NCI-H1694 (cell line): Measurements from ENCODE around the gene C4orf33.

Experiments
- DNase-seq: peaks from one replicate; lab custom pipeline; 2025; lab: John Stamatoyannopoulos, UW

C4orf33 gene

DNA sequence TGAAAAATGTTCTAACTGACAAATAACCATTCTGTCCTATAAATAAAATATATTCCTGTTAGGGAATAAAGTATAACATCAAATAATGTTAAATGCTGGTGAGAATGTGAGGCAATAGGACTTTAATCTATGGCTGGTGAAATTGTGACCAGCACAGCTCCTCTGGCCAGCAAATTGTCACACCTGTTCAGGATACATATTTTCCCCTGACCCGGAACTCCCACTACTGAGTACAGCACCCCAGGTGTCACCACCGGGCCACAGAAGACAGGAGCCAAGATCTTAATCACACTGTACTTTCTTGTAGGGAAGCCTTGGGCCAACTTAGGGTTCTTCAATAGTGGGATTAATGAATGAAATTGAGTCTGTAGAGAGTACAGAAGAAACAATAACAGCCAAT lies 33.2 kb downstream of the C4orf33 start:
- DNase-seq: no peak

DNA sequence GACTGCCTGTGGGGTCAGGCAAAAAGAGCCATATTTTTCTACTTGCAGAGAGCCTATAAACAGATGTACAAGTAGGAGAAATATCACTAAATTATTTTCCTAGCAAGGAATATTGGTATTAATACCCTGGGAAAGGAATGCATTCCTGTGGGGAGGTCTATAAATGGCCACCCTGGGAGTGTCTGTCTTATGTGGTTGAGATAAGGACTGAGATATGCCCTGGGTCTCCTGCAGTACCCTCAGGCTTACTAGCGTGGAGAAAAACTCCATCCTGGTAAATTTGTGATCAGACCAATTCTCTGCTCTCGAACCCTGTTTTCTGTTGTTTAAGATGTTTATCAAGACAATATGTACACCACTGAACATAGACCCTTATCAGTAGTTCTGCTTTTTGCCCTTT lies 35.4 kb downstream of the C4orf33 start:
- no peak for DNase-seq

DNA sequence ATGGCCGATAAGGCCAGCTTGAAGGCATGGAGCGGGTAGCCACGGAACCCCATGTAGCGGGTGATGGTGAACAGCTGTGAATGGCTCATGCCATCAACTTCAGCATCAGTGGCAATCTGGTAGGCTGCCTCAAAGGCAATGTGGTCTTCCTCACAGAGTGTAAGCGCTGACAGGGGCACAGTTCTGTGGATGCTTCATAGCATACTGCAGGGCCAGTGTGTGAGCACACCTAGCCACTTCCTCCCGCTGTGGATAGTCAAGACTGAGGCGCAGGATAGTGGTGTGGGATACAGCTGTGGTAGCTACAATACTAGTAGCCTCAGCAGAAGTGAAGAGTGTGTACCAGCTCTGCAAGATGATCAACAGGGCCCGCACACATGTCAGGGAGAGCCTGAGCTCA lies 40.5 kb downstream of the C4orf33 start:
- DNase-seq: no peak

DNA sequence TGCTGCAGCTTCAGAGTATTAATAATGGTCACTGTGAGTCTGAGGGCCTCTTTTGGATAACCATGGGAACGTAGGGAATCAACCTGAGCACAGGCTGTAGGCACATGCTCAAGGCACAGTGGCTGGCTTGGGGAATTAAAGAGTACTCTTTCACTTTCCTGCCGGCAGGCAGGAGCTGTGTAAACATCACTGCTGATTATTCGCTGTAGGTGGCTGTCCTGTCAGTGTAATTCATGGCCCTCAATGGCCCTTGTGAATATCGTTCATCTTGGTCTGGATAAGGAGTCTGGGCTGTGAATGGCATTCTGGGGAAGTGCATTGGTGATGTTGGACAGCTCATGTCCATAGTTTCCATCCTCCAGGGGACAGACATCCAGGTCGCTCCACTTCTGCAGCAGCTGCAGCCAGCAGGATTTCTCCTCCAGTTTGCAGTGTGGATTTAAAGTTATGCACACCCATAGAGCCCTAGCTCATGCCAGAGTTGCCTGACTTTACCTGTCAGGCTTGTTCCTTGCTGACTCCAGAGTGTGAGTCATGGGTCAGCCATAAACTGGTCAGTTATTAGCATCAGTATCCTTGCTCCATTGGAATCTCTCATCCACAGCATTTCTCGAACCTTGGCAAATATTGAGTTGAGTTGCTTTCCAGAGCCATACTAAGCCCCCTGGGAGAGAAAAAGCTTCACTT lies 43.0 kb downstream of the C4orf33 start:
- DNase-seq: no peak

DNA sequence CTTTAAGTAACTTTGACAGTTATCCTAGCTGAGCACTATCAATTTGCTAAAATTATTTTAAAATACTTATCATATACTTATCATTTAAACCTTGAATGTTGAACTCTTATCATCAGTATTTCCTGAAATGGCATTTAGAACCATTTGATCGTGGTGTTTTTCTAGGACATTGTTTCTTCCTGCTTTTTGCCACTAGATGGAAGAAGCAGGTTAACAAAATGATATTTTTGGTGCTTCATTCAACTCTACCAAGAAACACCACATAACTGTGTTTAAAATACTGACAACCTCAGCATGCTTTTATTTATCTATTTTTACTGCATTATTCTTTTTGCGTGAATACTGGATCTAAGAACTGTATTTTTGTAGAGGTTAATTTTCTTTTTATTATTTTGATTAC lies 44.6 kb downstream of the C4orf33 start:
- DNase-seq: peak; percentile 0

DNA sequence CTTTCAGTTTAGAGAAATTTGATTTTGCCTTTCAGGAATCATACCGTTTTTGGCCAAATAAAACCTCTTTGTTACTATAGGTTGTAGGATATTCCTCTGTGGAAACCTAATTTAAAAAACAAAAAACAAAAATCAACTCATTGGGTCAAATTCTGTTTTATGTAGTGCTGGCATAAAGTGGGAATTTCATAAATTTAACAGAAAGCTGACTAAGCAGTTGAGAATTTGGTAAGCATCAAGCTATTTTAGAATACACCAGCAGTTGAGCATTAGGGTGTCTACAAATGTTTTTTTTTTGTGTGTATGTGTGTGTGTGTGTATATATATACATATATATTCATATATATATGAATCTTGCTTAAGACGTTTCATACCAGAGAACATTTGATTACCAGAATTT lies 47.4 kb downstream of the C4orf33 start:
- no peak for DNase-seq

DNA sequence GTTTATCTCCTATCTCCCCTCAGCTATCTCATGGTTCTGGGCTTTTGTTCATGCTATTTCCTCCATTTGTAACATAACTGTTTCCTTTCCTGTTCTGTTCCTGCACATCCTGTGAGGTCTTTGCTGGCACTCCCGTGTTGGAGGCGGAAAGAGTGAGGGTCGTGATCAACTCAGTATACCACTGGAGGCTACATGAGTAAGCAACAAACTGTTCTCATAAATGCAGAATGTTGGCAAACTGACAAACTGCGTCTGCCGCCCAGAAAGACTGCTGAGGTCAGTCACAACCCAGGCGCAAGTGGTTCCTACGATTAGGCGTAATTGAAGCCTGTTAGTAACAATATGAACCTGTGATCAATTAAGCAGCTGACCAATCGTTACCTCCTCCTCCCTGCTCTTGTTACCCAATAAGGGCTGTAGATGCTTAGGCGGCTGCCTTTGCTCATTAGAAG lies 48.8 kb downstream of the C4orf33 start:
- DNase-seq: no peak

DNA sequence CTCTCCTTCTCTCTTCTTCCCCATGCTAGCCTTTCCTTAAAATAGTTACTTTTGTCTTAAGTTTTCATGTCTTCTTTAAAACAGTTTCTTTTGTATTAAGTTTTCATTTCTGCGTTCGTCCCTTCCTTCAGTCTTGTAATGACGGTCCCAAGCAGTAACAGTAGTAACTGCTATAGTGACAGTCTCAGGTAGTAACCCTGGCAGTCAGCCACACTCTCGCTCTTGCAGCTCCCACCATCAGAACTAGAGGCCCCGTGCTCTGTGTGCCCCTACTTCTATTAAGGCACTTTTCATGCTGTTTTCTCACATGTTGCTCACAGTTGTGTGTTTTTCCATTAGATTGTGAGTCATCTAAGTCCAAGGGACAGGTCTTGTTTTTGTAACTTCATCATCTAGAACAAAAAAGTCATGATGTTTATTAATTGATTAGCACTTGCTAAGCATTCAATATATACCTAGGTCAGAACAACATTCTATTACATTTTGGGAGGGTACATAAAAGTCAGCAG lies 49.3 kb downstream of the C4orf33 start:
- no peak for DNase-seq

DNA sequence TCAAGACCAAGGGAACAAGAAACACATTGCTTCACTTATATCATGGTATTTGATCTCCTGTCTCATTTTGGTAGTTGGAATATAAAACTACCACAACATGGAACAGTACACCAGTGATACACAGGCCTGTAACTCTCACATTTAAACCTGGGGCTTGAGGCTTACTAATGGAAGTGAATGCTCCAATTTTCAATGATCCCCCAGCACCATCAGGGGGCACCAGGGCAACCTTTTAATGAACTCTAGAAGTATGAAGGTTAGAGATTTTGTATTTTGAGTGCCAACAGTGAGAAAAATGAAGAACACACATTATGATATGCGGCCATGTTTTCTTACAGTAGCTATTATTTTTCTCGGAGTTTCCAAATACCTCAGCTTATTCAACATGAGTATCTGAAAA lies 50.7 kb downstream of the C4orf33 start:
- no peak for DNase-seq

DNA sequence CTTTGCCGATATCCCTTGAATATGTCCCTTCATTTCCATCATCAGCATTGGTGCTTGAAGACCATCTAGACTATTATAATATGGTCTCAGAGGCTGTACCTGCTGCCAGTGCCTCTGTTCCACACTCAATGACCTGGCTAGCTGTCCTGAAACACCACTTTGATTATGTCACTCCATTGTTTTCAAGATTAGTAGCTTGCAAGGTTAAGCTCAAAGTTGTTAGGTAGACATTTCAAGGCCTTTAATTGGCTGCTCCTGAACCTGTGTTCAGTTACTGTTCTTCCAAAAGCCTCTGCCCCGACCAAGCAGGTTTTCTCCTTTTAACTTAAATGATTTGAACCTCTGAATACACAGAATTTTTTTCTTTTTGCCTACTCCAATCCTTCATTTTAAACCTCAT lies 52.9 kb downstream of the C4orf33 start:
- no peak for DNase-seq

DNA sequence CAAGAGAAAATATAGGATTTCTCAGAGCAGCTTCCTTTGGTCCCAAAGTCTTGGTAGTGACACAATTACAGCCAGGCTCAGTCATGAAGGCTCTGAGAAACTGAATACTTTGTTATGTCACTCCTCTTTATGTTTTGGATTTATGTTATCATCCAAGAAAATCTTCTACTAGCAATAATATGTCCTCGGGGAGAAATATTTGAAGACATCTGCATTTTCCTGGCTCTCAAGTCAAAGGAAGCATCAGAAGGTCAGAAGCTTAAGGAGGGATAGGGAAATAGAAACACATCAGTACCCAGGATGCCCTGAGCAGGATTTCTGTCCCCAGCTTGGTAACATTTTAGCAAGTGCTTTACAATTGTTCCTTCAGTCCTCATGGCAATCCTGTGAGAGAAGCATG lies 54.0 kb downstream of the C4orf33 start:
- no peak for DNase-seq

DNA sequence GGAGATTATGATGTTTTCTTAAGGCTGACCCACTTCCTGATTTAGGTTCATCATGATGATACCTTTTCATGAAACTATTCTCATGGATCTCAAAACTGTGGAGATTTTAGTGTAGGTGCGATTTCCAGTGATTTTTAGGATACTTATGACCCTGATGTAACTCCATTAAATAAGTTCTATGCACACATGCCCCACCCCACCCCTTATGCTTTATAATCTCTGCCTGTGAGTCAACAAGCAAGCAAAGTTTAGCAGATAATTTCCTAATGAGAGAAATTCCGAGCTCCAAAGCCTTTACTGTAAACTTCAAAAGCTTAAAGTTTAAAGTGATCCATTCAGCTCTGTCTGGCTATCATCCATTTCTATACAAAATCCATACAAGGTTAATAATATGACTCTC lies 56.4 kb downstream of the C4orf33 start:
- no peak for DNase-seq

DNA sequence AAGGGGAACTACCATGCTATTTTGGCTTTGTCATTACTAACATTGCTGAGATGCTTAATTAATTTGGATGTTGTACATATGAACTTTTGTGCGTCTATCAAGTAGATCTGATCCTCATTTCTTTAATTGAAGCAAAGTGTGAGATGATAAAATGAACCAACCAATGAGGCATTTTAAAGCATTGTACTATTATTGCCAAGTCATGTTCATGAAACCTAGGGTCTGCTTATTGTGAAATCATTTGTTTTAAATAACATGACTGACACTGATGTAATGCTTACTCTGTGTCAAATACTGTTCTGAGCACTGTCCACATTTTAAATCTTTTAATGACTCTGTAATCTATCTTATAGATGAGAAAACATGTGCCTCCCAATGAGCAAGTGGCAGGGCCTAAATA lies 57.7 kb downstream of the C4orf33 start:
- DNase-seq: no peak

DNA sequence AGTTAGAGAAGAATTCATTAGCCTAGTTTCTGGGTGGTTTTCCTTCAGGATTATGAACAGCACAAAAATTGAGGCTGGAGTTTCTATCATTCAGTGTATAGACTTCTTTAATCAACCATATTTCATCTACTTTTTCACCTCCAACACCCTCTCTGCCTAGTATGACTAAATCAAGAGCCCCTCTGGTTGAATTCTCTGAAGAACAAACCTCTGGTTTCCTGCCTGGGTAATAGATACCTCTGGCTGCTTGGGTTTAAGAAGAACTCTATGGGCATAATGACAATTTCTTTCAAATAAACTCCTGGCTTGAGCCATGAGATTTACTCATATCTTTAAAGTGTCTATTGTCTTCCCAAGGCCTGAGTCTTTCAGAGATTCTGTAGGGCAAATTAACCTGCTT lies 66.5 kb downstream of the C4orf33 start:
- no peak for DNase-seq

DNA sequence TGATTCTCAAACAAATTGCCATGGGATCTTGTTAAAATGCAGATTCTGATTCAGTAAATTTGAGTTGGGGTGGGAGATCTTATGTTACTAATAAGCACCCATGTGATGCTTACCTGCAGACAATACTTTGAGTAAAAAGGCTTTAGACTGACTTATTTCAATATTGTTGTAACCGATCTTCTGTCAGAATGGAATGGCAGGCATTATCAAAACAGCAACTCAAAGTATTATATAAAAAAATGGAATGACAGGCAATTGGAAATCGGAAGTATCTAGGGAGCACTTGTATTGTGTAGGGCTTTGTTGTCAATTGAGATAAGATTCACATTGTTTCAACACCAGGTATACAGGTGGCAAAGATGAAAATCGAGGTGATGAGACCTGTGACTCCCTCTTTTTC lies 67.5 kb downstream of the C4orf33 start:
- DNase-seq: no peak

DNA sequence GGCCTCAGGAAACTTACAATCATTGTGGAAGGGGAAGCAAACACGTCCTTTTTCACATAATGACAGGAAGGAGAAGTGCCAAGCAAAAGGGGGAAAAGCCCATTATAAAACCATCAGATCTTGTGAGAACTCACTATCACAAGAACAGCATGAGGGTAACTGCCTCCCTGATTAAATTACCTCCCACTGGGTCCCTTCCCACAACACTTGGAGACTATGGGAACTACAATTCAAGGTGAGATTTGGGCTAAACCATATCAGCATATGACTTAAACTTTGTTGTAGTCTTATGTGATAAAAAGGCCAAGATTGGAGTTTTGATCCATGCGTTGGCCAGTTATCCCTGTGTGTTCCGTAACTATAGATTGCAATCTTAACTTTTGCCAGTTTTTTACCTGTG lies 68.3 kb downstream of the C4orf33 start:
- DNase-seq: no peak
